SK-N-SH (cell line): ENCODE measurements around the gene GMPR.

Experiments
- EP300 ChIP-seq, 2 experiments: IDR thresholded peaks; 2 replicates each; pipeline versions ENCODE4 v1.4.0 to v1.6.1; 2012; ENCODE audit warnings: borderline replicate concordance in 1 of 2, low read depth in 1 of 2, low read length in 1 of 2
- EZH2phosphoT487 ChIP-seq: fragments of 200-600 bp; sonication (generic); IDR thresholded peaks from 2 replicates; pipeline ENCODE4 v1.6.1; 2017; ENCODE audit warnings: low read depth, mixed run types, mild to moderate bottlenecking, antibody characterized with exemption, moderate library complexity, borderline replicate concordance
- GABPA ChIP-seq: IDR thresholded peaks from 2 replicates; pipeline ENCODE4 v1.4.0; 2012; ENCODE audit warnings: low read depth, mild to moderate bottlenecking
- NRF1 ChIP-seq: IDR thresholded peaks from 2 replicates; pipeline ENCODE4 v1.6.1; 2012; ENCODE audit warnings: low read depth, mild to moderate bottlenecking, low read length
- POLR2AphosphoS5 ChIP-seq: IDR thresholded peaks from 2 replicates; pipeline ENCODE4 v1.6.1; 2012; ENCODE audit warnings: low read depth, low read length
- RAD21 ChIP-seq: IDR thresholded peaks from 2 replicates; pipeline ENCODE4 v1.6.1; 2012; ENCODE audit warnings: mild to moderate bottlenecking, low read length
- RXRA ChIP-seq: IDR thresholded peaks from 2 replicates; pipeline ENCODE4 v1.4.0; 2012; ENCODE audit warnings: low read depth, mild to moderate bottlenecking, borderline replicate concordance
- SIN3A ChIP-seq: IDR thresholded peaks from 2 replicates; pipeline ENCODE4 v1.6.1; 2012; ENCODE audit warnings: low read depth, mild to moderate bottlenecking, low read length, moderate library complexity, borderline replicate concordance
- TAF1 ChIP-seq: IDR thresholded peaks from 2 replicates; pipeline ENCODE4 v1.6.1; 2012; ENCODE audit warnings: low read depth, mild to moderate bottlenecking, low read length, moderate library complexity, borderline replicate concordance
- TF ChIP-seq, protein P1 (sequence below): fragments of 200-600 bp; sonication (generic); IDR thresholded peaks from 2 replicates; pipeline ENCODE4 v1.6.1; 2017; ENCODE audit warnings: antibody characterized with exemption, mild to moderate bottlenecking, moderate library complexity
- TF ChIP-seq, protein P2 (sequence below): IDR thresholded peaks from 2 replicates; pipeline ENCODE4 v1.6.1; 2012; ENCODE audit warnings: mild to moderate bottlenecking, low read depth, low read length, moderate library complexity

DNA sequence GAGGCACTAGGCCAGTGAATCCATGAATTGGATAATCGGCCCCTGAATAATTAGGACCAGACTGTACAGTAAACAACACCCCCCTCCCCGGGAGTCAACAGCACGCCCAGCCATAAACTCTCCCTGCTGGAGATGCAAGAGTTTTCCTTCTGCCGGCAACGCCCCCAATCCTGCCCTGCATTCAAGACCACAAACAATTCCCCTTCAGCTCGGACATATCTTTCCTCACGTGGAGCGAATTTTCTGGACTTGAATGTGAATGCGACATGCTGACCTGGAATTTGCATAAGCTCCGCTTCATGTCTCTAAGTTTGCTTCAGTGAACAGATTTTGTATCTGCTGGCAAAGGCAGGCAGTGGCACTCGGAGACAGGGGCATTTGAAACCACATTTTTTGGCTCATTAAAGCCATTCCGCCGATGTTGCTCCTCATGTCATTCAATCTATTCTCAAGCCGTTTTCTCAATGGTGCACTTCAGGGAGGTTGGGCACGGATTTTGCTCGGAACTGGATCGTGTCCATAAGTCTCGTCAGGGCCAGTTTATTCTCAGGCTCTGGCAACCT is 38.0 kb upstream of the GMPR start:
- no peak for TF ChIP-seq EP300 (IDR thresholded peaks at IDR 0.05; ENCODE audit: borderline replicate concordance in 1 of 2, low read depth in 1 of 2, low read length in 1 of 2)
- TF ChIP-seq, protein P1, sequence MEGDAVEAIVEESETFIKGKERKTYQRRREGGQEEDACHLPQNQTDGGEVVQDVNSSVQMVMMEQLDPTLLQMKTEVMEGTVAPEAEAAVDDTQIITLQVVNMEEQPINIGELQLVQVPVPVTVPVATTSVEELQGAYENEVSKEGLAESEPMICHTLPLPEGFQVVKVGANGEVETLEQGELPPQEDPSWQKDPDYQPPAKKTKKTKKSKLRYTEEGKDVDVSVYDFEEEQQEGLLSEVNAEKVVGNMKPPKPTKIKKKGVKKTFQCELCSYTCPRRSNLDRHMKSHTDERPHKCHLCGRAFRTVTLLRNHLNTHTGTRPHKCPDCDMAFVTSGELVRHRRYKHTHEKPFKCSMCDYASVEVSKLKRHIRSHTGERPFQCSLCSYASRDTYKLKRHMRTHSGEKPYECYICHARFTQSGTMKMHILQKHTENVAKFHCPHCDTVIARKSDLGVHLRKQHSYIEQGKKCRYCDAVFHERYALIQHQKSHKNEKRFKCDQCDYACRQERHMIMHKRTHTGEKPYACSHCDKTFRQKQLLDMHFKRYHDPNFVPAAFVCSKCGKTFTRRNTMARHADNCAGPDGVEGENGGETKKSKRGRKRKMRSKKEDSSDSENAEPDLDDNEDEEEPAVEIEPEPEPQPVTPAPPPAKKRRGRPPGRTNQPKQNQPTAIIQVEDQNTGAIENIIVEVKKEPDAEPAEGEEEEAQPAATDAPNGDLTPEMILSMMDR, result no peak
- no peak for TF ChIP-seq GABPA
- TF ChIP-seq TAF1, result no peak
- no peak for TF ChIP-seq EZH2phosphoT487
- no peak for TF ChIP-seq RAD21
- no peak for TF ChIP-seq POLR2AphosphoS5
- no peak for TF ChIP-seq SIN3A
- TF ChIP-seq, protein P2, sequence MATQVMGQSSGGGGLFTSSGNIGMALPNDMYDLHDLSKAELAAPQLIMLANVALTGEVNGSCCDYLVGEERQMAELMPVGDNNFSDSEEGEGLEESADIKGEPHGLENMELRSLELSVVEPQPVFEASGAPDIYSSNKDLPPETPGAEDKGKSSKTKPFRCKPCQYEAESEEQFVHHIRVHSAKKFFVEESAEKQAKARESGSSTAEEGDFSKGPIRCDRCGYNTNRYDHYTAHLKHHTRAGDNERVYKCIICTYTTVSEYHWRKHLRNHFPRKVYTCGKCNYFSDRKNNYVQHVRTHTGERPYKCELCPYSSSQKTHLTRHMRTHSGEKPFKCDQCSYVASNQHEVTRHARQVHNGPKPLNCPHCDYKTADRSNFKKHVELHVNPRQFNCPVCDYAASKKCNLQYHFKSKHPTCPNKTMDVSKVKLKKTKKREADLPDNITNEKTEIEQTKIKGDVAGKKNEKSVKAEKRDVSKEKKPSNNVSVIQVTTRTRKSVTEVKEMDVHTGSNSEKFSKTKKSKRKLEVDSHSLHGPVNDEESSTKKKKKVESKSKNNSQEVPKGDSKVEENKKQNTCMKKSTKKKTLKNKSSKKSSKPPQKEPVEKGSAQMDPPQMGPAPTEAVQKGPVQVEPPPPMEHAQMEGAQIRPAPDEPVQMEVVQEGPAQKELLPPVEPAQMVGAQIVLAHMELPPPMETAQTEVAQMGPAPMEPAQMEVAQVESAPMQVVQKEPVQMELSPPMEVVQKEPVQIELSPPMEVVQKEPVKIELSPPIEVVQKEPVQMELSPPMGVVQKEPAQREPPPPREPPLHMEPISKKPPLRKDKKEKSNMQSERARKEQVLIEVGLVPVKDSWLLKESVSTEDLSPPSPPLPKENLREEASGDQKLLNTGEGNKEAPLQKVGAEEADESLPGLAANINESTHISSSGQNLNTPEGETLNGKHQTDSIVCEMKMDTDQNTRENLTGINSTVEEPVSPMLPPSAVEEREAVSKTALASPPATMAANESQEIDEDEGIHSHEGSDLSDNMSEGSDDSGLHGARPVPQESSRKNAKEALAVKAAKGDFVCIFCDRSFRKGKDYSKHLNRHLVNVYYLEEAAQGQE, result no peak
- no peak for TF ChIP-seq RXRA
- TF ChIP-seq NRF1, result no peak
